Activated B cell treated with CpG ODN at 0.5 μM for 24 hours (primary cell): ENCODE measurements around the gene PHF23. TPM values are rescaled to one million over a fixed set of nuclear protein-coding genes. Genes with fewer than 3 reads are reported as not detected.

Source experiments
- ATAC-seq: fragments of 200-7000 bp; cut with Tn5 transposase; one replicate; pipeline ENCODE4 v1.10.0; 2021; ENCODE audit warnings: low read depth, mild to moderate bottlenecking, moderate library complexity
- CTCF ChIA-PET: fragments of 350-600 bp; sonication (Branson Sonifier 250); formaldehyde crosslinking; loops from one replicate; lab custom pipeline; 2021; ENCODE audit warnings: antibody characterized with exemption; lab: Charles Lee
- POLR2A ChIA-PET: fragments of 350-600 bp; sonication (Branson Sonifier 250); formaldehyde crosslinking; loops from one replicate; lab custom pipeline; 2021; ENCODE audit warnings: antibody characterized with exemption; lab: Charles Lee
- DNase-seq: peaks from one replicate; pipeline ENCODE4 v3.0.0; 2022
- H3K27ac Mint-ChIP-seq: one replicate; pipeline ENCODE4 v1.8.0; 2020; ENCODE audit warnings: mixed read lengths
- H3K27me3 Mint-ChIP-seq: one replicate; pipeline ENCODE4 v1.8.0; 2021; ENCODE audit warnings: mixed read lengths
- H3K36me3 Mint-ChIP-seq: one replicate; pipeline ENCODE4 v1.8.0; 2021; ENCODE audit warnings: low read depth, mixed read lengths
- H3K4me1 Mint-ChIP-seq: one replicate; pipeline ENCODE4 v1.8.0; 2021; ENCODE audit warnings: mixed read lengths
- H3K4me3 Mint-ChIP-seq: one replicate; pipeline ENCODE4 v1.8.0; 2020; ENCODE audit warnings: mild to moderate bottlenecking, mixed read lengths
- H3K9me3 Mint-ChIP-seq: one replicate; pipeline ENCODE4 v1.8.0; 2020; ENCODE audit warnings: mixed read lengths
- CTCF ChIP-seq: fragments of 200-600 bp; IDR thresholded peaks from one replicate; pipeline ENCODE4 v1.8.0; 2022; ENCODE audit warnings: antibody characterized with exemption, mild to moderate bottlenecking
- intact Hi-C: fragments of 100-400 bp; cut with micrococcal nuclease; formaldehyde crosslinking; loops from one replicate; pipeline ENCODE4 v1.15.1; 2024
- total RNA-seq: library from RNA; stranded (reverse); gene quantifications from 2 replicates; pipeline ENCODE4 v1.2.3, GENCODE V29; 2022

Gene PHF23
- total RNA-seq, 1 donor from 2014 or later = 46.6 TPM

DNA sequence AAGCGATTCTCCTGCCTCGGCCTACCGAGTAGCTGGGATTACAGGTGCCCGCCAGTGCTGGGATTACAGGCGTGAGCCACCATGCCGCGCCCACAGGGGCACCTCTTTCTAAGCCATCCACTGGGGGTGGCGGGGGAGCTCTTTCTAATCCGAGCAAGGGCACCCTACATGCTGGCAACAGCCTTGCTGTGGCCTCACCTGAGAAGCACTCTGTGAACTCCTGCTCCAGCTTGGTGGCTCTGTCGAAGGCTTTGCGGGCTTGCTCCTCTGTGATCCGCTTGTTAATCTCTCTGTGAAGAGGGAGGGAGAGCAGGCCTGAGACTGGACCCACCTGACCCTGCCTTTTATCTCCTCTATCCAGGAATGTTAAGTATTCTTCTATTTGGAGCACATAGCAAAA lies 48.2 kb downstream of the PHF23 start:
- TF ChIP-seq CTCF = no peak
- CTCF ChIA-PET = no interaction called here
- POLR2A ChIA-PET = no interaction called here
- H3K4me1 Mint-ChIP-seq = peaks cover 4% of the 10 kb centered on the region
- no peaks in the 10 kb centered on the region for H3K36me3 Mint-ChIP-seq
- H3K27me3 Mint-ChIP-seq = no peaks in the 10 kb centered on the region
- no peak for DNase-seq
- no peak overlapping the region for H3K27ac Mint-ChIP-seq
- H3K9me3 Mint-ChIP-seq = no peaks in the 10 kb centered on the region
- no peak overlapping the region for H3K4me3 Mint-ChIP-seq
- no peak for ATAC-seq
- intact Hi-C loops = no loop called here

GRCh38 chr17:7190276-7190917 lies 48.9 kb downstream of the PHF23 start:
- ATAC-seq (no peak), DNase-seq (no peak)
- Mint-ChIP-seq H3K4me3 (no peak overlapping the region), H3K27me3 (no peaks in the 10 kb centered on the region), H3K27ac (no peak overlapping the region), H3K36me3 (no peaks in the 10 kb centered on the region), H3K9me3 (no peaks in the 10 kb centered on the region), H3K4me1 (peaks cover 4% of the 10 kb centered on the region)
- CTCF ChIA-PET = interaction anchor here (1.2 kb wide), 1 partner anchor 13 kb away, joined by 4 read pairs; no protein-coding TSS in a partner anchor
- TF ChIP-seq CTCF = no peak
- intact Hi-C loops = no loop called here
- POLR2A ChIA-PET = no interaction called here

DNA sequence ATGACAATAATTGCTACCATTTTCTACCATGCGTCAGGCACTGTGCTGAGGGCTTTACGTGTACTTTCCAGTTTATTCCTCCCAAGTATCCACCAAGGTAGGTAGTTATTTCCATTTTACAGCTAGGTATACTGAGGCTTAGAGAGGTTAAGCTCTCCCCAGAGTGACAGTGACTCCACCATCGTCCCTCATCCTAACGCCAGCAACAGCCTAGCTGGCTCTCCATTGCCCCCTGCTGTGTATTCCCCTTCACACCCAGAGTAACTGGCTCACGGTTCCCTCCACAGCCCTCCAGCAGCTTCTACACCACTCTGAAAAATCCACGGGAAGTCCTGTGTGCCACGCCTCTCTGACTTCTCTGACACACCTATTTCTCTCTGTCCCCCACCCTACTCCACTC lies 53.0 kb downstream of the PHF23 start:
- no peak overlapping the region for H3K27ac Mint-ChIP-seq
- intact Hi-C loops = no loop called here
- no peaks in the 10 kb centered on the region for H3K27me3 Mint-ChIP-seq
- TF ChIP-seq CTCF = no peak
- ChIA-PET POLR2A (no interaction called here), CTCF (no interaction called here)
- no peaks in the 10 kb centered on the region for H3K36me3 Mint-ChIP-seq
- ATAC-seq (peak; percentile 31), DNase-seq (no peak)
- no peaks in the 10 kb centered on the region for H3K9me3 Mint-ChIP-seq
- H3K4me3 Mint-ChIP-seq = no peak overlapping the region
- peaks cover 4% of the 10 kb centered on the region for H3K4me1 Mint-ChIP-seq

Other genes starting within 250 kb of the PHF23 start
- not detected in 2 replicates for gene ALOX12, start 243.4 kb downstream of the PHF23 start, total RNA-seq
- 130 and 140 TPM in 2 replicates for gene RNASEK, start 226.8 kb downstream of the PHF23 start, total RNA-seq
- 0.31 and 0.88 TPM in 2 replicates for gene BCL6B, start 216.4 kb downstream of the PHF23 start, total RNA-seq
- 10.4 and 11.8 TPM in 2 replicates for gene SLC16A13, start 203.4 kb downstream of the PHF23 start, total RNA-seq
- 3.6 and 4.2 TPM in 2 replicates for gene SLC16A11, start 195.4 kb downstream of the PHF23 start, total RNA-seq
- gene CLEC10A, start 159.2 kb downstream of the PHF23 start, total RNA-seq = not detected in 2 replicates
- not detected in 2 replicates for gene ASGR2, start 124.6 kb downstream of the PHF23 start, total RNA-seq
- not detected in 2 replicates for gene ASGR1, start 60.1 kb downstream of the PHF23 start, total RNA-seq
- 3.9 and 5.0 TPM in 2 replicates for gene DLG4, start 19.6 kb downstream of the PHF23 start, total RNA-seq
- 438 and 469 TPM in 2 replicates for gene ACADVL, start 19.5 kb downstream of the PHF23 start, total RNA-seq
- gene DVL2, start 4.9 kb downstream of the PHF23 start, total RNA-seq = 56.1 and 64.6 TPM in 2 replicates
- gene GABARAP, start 3.0 kb upstream of the PHF23 start, total RNA-seq = 291 and 325 TPM in 2 replicates
- 165 and 168 TPM in 2 replicates for gene CTDNEP1, start 12.3 kb upstream of the PHF23 start, total RNA-seq
- gene ELP5, start 12.8 kb upstream of the PHF23 start, total RNA-seq = 49.2 and 53.6 TPM in 2 replicates
- 1.1 and 1.8 TPM in 2 replicates for gene CLDN7, start 23.0 kb upstream of the PHF23 start, total RNA-seq
- not detected in 2 replicates for gene SLC2A4, start 42.3 kb upstream of the PHF23 start, total RNA-seq
- 0.16 TPM in 1 of 2 replicates, not detected in the other for gene YBX2, start 55.2 kb upstream of the PHF23 start, total RNA-seq
- 656 and 664 TPM in 2 replicates for gene EIF5A, start 68.2 kb upstream of the PHF23 start, total RNA-seq
- gene GPS2, start 75.9 kb upstream of the PHF23 start, total RNA-seq = 105 and 115 TPM in 2 replicates
- gene NEURL4, start 89.9 kb upstream of the PHF23 start, total RNA-seq = 52.8 and 60.1 TPM in 2 replicates
- 298 and 328 TPM in 2 replicates for gene ACAP1, start 97.1 kb upstream of the PHF23 start, total RNA-seq
- gene KCTD11, start 112.7 kb upstream of the PHF23 start, total RNA-seq = 7.2 and 7.8 TPM in 2 replicates
- gene TMEM95, start 115.7 kb upstream of the PHF23 start, total RNA-seq = not detected in 2 replicates
- 3.5 and 5.8 TPM in 2 replicates for gene TNK1, start 141.6 kb upstream of the PHF23 start, total RNA-seq
- gene PLSCR3, start 155.1 kb upstream of the PHF23 start, total RNA-seq = 31.7 and 35.2 TPM in 2 replicates
- 98.2 and 117 TPM in 2 replicates for gene TMEM256, start 164.6 kb upstream of the PHF23 start, total RNA-seq
- gene NLGN2, start 168.4 kb upstream of the PHF23 start, total RNA-seq = 0.66 and 1.1 TPM in 2 replicates
- not detected in 2 replicates for gene SPEM1, start 180.9 kb upstream of the PHF23 start, total RNA-seq
- not detected in 2 replicates for gene SPEM2, start 186.2 kb upstream of the PHF23 start, total RNA-seq
- not detected in 2 replicates for gene SPEM3, start 189.4 kb upstream of the PHF23 start, total RNA-seq
- 13.4 and 14.8 TPM in 2 replicates for gene TMEM102, start 196.0 kb upstream of the PHF23 start, total RNA-seq
- gene FGF11, start 200.1 kb upstream of the PHF23 start, total RNA-seq = 1.3 and 2.8 TPM in 2 replicates
- gene CHRNB1, start 205.6 kb upstream of the PHF23 start, total RNA-seq = 5.9 and 6.0 TPM in 2 replicates
- 28.8 and 30.5 TPM in 2 replicates for gene ZBTB4, start 240.2 kb upstream of the PHF23 start, total RNA-seq
- not detected in 2 replicates for gene SLC35G6, start 242.0 kb upstream of the PHF23 start, total RNA-seq
- gene POLR2A, start 244.9 kb upstream of the PHF23 start, total RNA-seq = 148 and 162 TPM in 2 replicates